ENCODE results near the gene IRF7.

DNA sequence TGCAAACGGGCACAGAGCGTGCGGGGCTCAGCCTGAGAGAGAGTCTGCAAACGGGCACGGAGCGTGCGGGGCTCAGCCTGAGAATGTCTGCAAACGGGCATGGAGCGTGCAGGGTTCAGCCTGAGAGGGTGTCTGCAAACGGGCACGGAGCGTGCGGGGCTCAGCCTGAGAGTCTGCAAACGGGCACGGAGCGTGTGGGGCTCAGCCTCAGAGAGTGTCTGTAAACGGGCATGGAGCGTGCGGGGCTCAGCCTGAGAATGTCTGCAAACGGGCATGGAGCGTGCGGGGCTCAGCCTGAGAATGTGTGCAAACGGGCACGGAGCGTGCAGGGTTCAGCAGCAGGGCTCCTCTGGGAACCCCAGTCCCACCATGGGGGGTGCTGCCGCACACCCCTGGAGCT is 26.0 kb downstream of the IRF7 start:
- TF ChIP-seq, protein P1, sequence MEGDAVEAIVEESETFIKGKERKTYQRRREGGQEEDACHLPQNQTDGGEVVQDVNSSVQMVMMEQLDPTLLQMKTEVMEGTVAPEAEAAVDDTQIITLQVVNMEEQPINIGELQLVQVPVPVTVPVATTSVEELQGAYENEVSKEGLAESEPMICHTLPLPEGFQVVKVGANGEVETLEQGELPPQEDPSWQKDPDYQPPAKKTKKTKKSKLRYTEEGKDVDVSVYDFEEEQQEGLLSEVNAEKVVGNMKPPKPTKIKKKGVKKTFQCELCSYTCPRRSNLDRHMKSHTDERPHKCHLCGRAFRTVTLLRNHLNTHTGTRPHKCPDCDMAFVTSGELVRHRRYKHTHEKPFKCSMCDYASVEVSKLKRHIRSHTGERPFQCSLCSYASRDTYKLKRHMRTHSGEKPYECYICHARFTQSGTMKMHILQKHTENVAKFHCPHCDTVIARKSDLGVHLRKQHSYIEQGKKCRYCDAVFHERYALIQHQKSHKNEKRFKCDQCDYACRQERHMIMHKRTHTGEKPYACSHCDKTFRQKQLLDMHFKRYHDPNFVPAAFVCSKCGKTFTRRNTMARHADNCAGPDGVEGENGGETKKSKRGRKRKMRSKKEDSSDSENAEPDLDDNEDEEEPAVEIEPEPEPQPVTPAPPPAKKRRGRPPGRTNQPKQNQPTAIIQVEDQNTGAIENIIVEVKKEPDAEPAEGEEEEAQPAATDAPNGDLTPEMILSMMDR (IDR thresholded peaks at IDR 0.05; ENCODE audit: low read length): no peak
- TF ChIP-seq EZH2 (optimal IDR thresholded peaks at IDR 0.05; ENCODE audit: low read depth, low read length) (no peak), EZH2phosphoT487 (IDR thresholded peaks at IDR 0.05; ENCODE audit: low read length) (no peak)
